Measurements from ENCODE around the gene UBE2E3.

Gene UBE2E3

GRCh38 chr2:180999274-180999964, 19.0 kb downstream of the UBE2E3 start:
- intact Hi-C loops (cut with DNase I; ENCODE audit: low total_unique reads) = no loop called here
- TF ChIP-seq CTCF (IDR thresholded peaks at IDR 0.05) = no peak
- H3K36me3 ChIP-seq = peaks cover 0 to 3% (median 0%) of the 10 kb centered on the region in 3 donors

GRCh38 chr2:181004647-181005325, 24.4 kb downstream of the UBE2E3 start:
- DNase-seq = no peak
- H3K4me1 ChIP-seq = peaks cover 0 to 41% (median 2%) of the 10 kb centered on the region in 4 donors

More at GRCh38 chr2:180999274-180999964, 19.0 kb downstream of the UBE2E3 start:
- DNase-seq = no peak
- Histone ChIP-seq H3K4me1 (peaks cover 0 to 4% (median under 1%) of the 10 kb centered on the region in 4 donors), H3K4me3 (no peak overlapping the region), H3K9me3 (no peaks in the 10 kb centered on the region), H3K27ac (no peak overlapping the region), H3K27me3 (no peaks in the 10 kb centered on the region)

GRCh38 chr2:181005326-181005655, 24.9 kb downstream of the UBE2E3 start:
- Histone ChIP-seq H3K36me3 (no peaks in the 10 kb centered on the region), H3K4me3 (no peak overlapping the region), H3K4me1 (peaks cover 0 to 46% (median 2%) of the 10 kb centered on the region in 4 donors), H3K27ac (no peak overlapping the region), H3K27me3 (no peaks in the 10 kb centered on the region), H3K9me3 (no peaks in the 10 kb centered on the region)
- DNase-seq = no peak
- intact Hi-C loops (cut with DNase I; ENCODE audit: low total_unique reads) = no loop called here
- TF ChIP-seq CTCF (IDR thresholded peaks at IDR 0.05) = no peak

More at GRCh38 chr2:181004647-181005325, 24.4 kb downstream of the UBE2E3 start:
- Histone ChIP-seq H3K4me3 (no peak overlapping the region), H3K9me3 (no peaks in the 10 kb centered on the region), H3K36me3 (no peaks in the 10 kb centered on the region), H3K27me3 (no peaks in the 10 kb centered on the region), H3K27ac (no peak overlapping the region)
- intact Hi-C loops (cut with DNase I; ENCODE audit: low total_unique reads) = no loop called here
- TF ChIP-seq CTCF (IDR thresholded peaks at IDR 0.05) = no peak

- Histone ChIP-seq H3K4me3 (no peak overlapping the region), H3K4me1 (peaks cover 0 to 51% (median 3%) of the 10 kb centered on the region in 4 donors), H3K27ac (no peak overlapping the region), H3K27me3 (no peaks in the 10 kb centered on the region), H3K36me3 (no peaks in the 10 kb centered on the region), H3K9me3 (no peaks in the 10 kb centered on the region)
- DNase-seq = no peak
- intact Hi-C loops (cut with DNase I; ENCODE audit: low total_unique reads) = no loop called here
- TF ChIP-seq CTCF (IDR thresholded peaks at IDR 0.05) = no peak
Observed at GRCh38 chr2:181005809-181006208, 25.4 kb downstream of the UBE2E3 start.

GRCh38 chr2:181007086-181007837, 26.9 kb downstream of the UBE2E3 start:
- peaks cover 0 to 63% (median 6%) of the 10 kb centered on the region in 4 donors for H3K4me1 ChIP-seq
- no peak overlapping the region for H3K4me3 ChIP-seq
- no peaks in the 10 kb centered on the region for H3K36me3 ChIP-seq
- H3K27ac ChIP-seq = no peak overlapping the region
- no peaks in the 10 kb centered on the region for H3K27me3 ChIP-seq
- intact Hi-C loops (cut with DNase I; ENCODE audit: low total_unique reads) = no loop called here
- no peak for TF ChIP-seq CTCF (IDR thresholded peaks at IDR 0.05)
- no peaks in the 10 kb centered on the region for H3K9me3 ChIP-seq
- DNase-seq = no peak

All from tibial artery (tissue), 4 donors.